Right renal cortex interstitium (tissue), 3 donors: ENCODE data around the gene LRPAP1. TPM values are rescaled to one million over a fixed set of nuclear protein-coding genes. Genes with fewer than 3 reads are reported as not detected.

Source experiments
- DNase-seq, 3 donors: peaks; one replicate each; pipeline ENCODE4 v3.0.0-alpha.2; 2013; ENCODE audit warnings: low read depth in 3 of 3, low spot score in 2 of 3
- polyA plus RNA-seq, 3 donors: library from polyadenylated mRNA; unstranded; fragments of 120-200 nt; gene quantifications; one replicate each; pipeline ENCODE4 v1.2.1, GENCODE V29; 2013; ENCODE audit not compliant: insufficient read length in 3 of 3

LRPAP1 gene
- polyA plus RNA-seq, 3 donors: 197 to 274 (median 198) TPM

GRCh38 chr4:3502941-3503936, 29.0 kb downstream of the LRPAP1 start:
- DNase-seq: no peak

GRCh38 chr4:3501825-3502425, 30.3 kb downstream of the LRPAP1 start:
- DNase-seq: no peak

GRCh38 chr4:3501126-3501824, 30.9 kb downstream of the LRPAP1 start:
- no peak for DNase-seq

- DNase-seq: no peak
Measured at GRCh38 chr4:3500634-3501101, 31.6 kb downstream of the LRPAP1 start.

- no peak for DNase-seq
Measured at GRCh38 chr4:3500111-3500510, 32.1 kb downstream of the LRPAP1 start.

- DNase-seq: no peak
Measured at GRCh38 chr4:3499710-3500109, 32.5 kb downstream of the LRPAP1 start.

- DNase-seq: no peak
Measured at GRCh38 chr4:3498901-3499510, 33.2 kb downstream of the LRPAP1 start.

- DNase-seq: no peak
Measured at GRCh38 chr4:3498407-3498806, 33.8 kb downstream of the LRPAP1 start.

GRCh38 chr4:3497523-3498389, 34.5 kb downstream of the LRPAP1 start:
- DNase-seq: no peak

- no peak for DNase-seq
Measured at GRCh38 chr4:3497095-3497494, 35.1 kb downstream of the LRPAP1 start.

GRCh38 chr4:3496021-3496420, 36.2 kb downstream of the LRPAP1 start:
- DNase-seq: no peak

GRCh38 chr4:3495204-3495975, 36.8 kb downstream of the LRPAP1 start:
- no peak for DNase-seq

GRCh38 chr4:3494462-3494871, 37.8 kb downstream of the LRPAP1 start:
- no peak for DNase-seq

GRCh38 chr4:3493720-3494461, 38.3 kb downstream of the LRPAP1 start:
- DNase-seq: no peak

GRCh38 chr4:3492741-3493719, 39.2 kb downstream of the LRPAP1 start:
- no peak for DNase-seq

- no peak for DNase-seq
Measured at GRCh38 chr4:3491681-3492405, 40.4 kb downstream of the LRPAP1 start.
